Nephron progenitor cell (in vitro differentiated cells): ENCODE results near the gene DNAJC11.
A peak's percentile ranks its signal among the peaks of the same experiment; 100 is the strongest.
"Not testable (repeated sequence)": the region's sequence is repeated elsewhere in the genome, so short reads cannot be mapped to it uniquely, and the experiment has no call there.

Experiments
- DNase-seq: peaks from one replicate; pipeline ENCODE4 v3.0.0; 2021
- H3K27ac Mint-ChIP-seq: 2 replicates; pipeline ENCODE4 v1.8.0; 2021; ENCODE audit warnings: mild to moderate bottlenecking, moderate library complexity, mixed read lengths
- H3K27me3 Mint-ChIP-seq: 2 replicates; pipeline ENCODE4 v1.8.0; 2021; ENCODE audit warnings: mild to moderate bottlenecking, low read depth, mixed read lengths; ENCODE audit not compliant: poor library complexity
- H3K36me3 Mint-ChIP-seq: 2 replicates; pipeline ENCODE4 v1.8.0; 2021; ENCODE audit warnings: low read depth, mixed read lengths
- H3K4me1 Mint-ChIP-seq: 2 replicates; pipeline ENCODE4 v1.8.0; 2021; ENCODE audit warnings: mixed read lengths
- H3K4me3 Mint-ChIP-seq: 2 replicates; pipeline ENCODE4 v1.8.0; 2021; ENCODE audit warnings: mild to moderate bottlenecking, moderate library complexity, mixed read lengths
- H3K9me3 Mint-ChIP-seq: 2 replicates; pipeline ENCODE4 v1.8.0; 2021; ENCODE audit warnings: mild to moderate bottlenecking, moderate library complexity, mixed read lengths
- CTCF ChIP-seq: fragments of 200-600 bp; sonication (generic); IDR thresholded peaks from 2 replicates; pipeline ENCODE4 v1.5.0; 2021; ENCODE audit warnings: antibody characterized with exemption

The DNAJC11 gene

GRCh38 chr1:6667139-6667538 lies 34.5 kb downstream of the DNAJC11 start:
- peaks cover 80% of the 10 kb centered on the region for H3K36me3 Mint-ChIP-seq
- H3K27me3 Mint-ChIP-seq = no peaks in the 10 kb centered on the region
- DNase-seq = no peak
- no peak overlapping the region for H3K4me3 Mint-ChIP-seq
- no peak overlapping the region for H3K27ac Mint-ChIP-seq
- no peaks in the 10 kb centered on the region for H3K4me1 Mint-ChIP-seq
- no peak for TF ChIP-seq CTCF
- H3K9me3 Mint-ChIP-seq = no peaks in the 10 kb centered on the region

- H3K4me1 Mint-ChIP-seq = no peaks in the 10 kb centered on the region
- no peak overlapping the region for H3K27ac Mint-ChIP-seq
- peaks cover 76% of the 10 kb centered on the region for H3K36me3 Mint-ChIP-seq
- H3K9me3 Mint-ChIP-seq = no peaks in the 10 kb centered on the region
- H3K4me3 Mint-ChIP-seq = no peak overlapping the region
- no peak for DNase-seq
- TF ChIP-seq CTCF = no peak
- H3K27me3 Mint-ChIP-seq = no peaks in the 10 kb centered on the region
Measured at GRCh38 chr1:6666696-6667095, 34.9 kb downstream of the DNAJC11 start.

- not testable (repeated sequence) for DNase-seq, H3K27ac Mint-ChIP-seq
- H3K36me3 Mint-ChIP-seq = peaks cover 63% of the 10 kb centered on the region
Measured at GRCh38 chr1:6662468-6662867, 39.1 kb downstream of the DNAJC11 start.

GRCh38 chr1:6660415-6661049 lies 41.1 kb downstream of the DNAJC11 start:
- Mint-ChIP-seq H3K9me3 (no peaks in the 10 kb centered on the region), H3K4me1 (peaks cover 5% of the 10 kb centered on the region), H3K27ac (no peak overlapping the region), H3K27me3 (no peaks in the 10 kb centered on the region), H3K36me3 (peaks cover 47% of the 10 kb centered on the region), H3K4me3 (no peak overlapping the region)
- no peak for TF ChIP-seq CTCF
- no peak for DNase-seq

More at GRCh38 chr1:6662468-6662867, 39.1 kb downstream of the DNAJC11 start:
- not testable (repeated sequence) for H3K27me3 Mint-ChIP-seq, H3K4me1 Mint-ChIP-seq, H3K9me3 Mint-ChIP-seq, H3K4me3 Mint-ChIP-seq

- Mint-ChIP-seq H3K9me3 (no peaks in the 10 kb centered on the region), H3K36me3 (peaks cover 40% of the 10 kb centered on the region), H3K27me3 (no peaks in the 10 kb centered on the region), H3K4me3 (no peak overlapping the region), H3K27ac (peak overlapping the region; percentile 3), H3K4me1 (peaks cover 14% of the 10 kb centered on the region)
- DNase-seq = no peak
- TF ChIP-seq CTCF = no peak
Measured at GRCh38 chr1:6658359-6659060, 43.1 kb downstream of the DNAJC11 start.

GRCh38 chr1:6657138-6657537 lies 44.5 kb downstream of the DNAJC11 start:
- H3K27me3 Mint-ChIP-seq = no peaks in the 10 kb centered on the region
- TF ChIP-seq CTCF = no peak
- no peak overlapping the region for H3K27ac Mint-ChIP-seq
- peaks cover 25% of the 10 kb centered on the region for H3K4me1 Mint-ChIP-seq
- DNase-seq = no peak
- H3K36me3 Mint-ChIP-seq = peaks cover 39% of the 10 kb centered on the region
- H3K4me3 Mint-ChIP-seq = no peak overlapping the region
- H3K9me3 Mint-ChIP-seq = no peaks in the 10 kb centered on the region
